ENCODE measurements around the gene CFC1. TPM values are rescaled to one million over a fixed set of nuclear protein-coding genes. Genes with fewer than 3 reads are reported as not detected.
"Not testable (repeated sequence)": the region's sequence is repeated elsewhere in the genome, so short reads cannot be mapped to it uniquely, and the experiment has no call there.

Gene CFC1
- total RNA-seq, 2 experiments from 2014 or later: not detected

GRCh38 chr2:130571929-130572328 is 27.4 kb downstream of the CFC1 start:
- H3K4me1 Mint-ChIP-seq; H3K27ac Mint-ChIP-seq; H3K36me3 Mint-ChIP-seq (ENCODE audit: low read depth); H3K9me3 Mint-ChIP-seq; DNase-seq; POLR2A ChIA-PET; H3K27me3 Mint-ChIP-seq; H3K4me3 Mint-ChIP-seq; CTCF ChIA-PET: not testable (repeated sequence)

- H3K9me3 Mint-ChIP-seq; CTCF ChIA-PET; H3K36me3 Mint-ChIP-seq (ENCODE audit: low read depth); DNase-seq; H3K4me3 Mint-ChIP-seq; H3K27ac Mint-ChIP-seq; H3K27me3 Mint-ChIP-seq; H3K4me1 Mint-ChIP-seq; POLR2A ChIA-PET: not testable (repeated sequence)
Observed at GRCh38 chr2:130566165-130566564, 33.2 kb downstream of the CFC1 start.

GRCh38 chr2:130556441-130556840 is 42.9 kb downstream of the CFC1 start:
- H3K27me3 Mint-ChIP-seq; H3K36me3 Mint-ChIP-seq (ENCODE audit: low read depth); H3K4me1 Mint-ChIP-seq; CTCF ChIA-PET; POLR2A ChIA-PET; DNase-seq; H3K9me3 Mint-ChIP-seq; H3K4me3 Mint-ChIP-seq; H3K27ac Mint-ChIP-seq: not testable (repeated sequence)

- H3K36me3 Mint-ChIP-seq (ENCODE audit: low read depth); H3K27ac Mint-ChIP-seq; POLR2A ChIA-PET; H3K4me1 Mint-ChIP-seq; H3K9me3 Mint-ChIP-seq; H3K4me3 Mint-ChIP-seq; H3K27me3 Mint-ChIP-seq; CTCF ChIA-PET; DNase-seq: not testable (repeated sequence)
Observed at GRCh38 chr2:130554178-130554577, 45.2 kb downstream of the CFC1 start.

- H3K27ac Mint-ChIP-seq; H3K27me3 Mint-ChIP-seq; DNase-seq; H3K4me3 Mint-ChIP-seq; POLR2A ChIA-PET; CTCF ChIA-PET; H3K4me1 Mint-ChIP-seq; H3K36me3 Mint-ChIP-seq (ENCODE audit: low read depth); H3K9me3 Mint-ChIP-seq: not testable (repeated sequence)
Observed at GRCh38 chr2:130549475-130549874, 49.9 kb downstream of the CFC1 start.

- H3K36me3 Mint-ChIP-seq (ENCODE audit: low read depth); H3K4me3 Mint-ChIP-seq; H3K27ac Mint-ChIP-seq; DNase-seq; POLR2A ChIA-PET; CTCF ChIA-PET; H3K27me3 Mint-ChIP-seq; H3K4me1 Mint-ChIP-seq; H3K9me3 Mint-ChIP-seq: not testable (repeated sequence)
Observed at GRCh38 chr2:130548418-130548817, 51.0 kb downstream of the CFC1 start.

- H3K27ac Mint-ChIP-seq; H3K36me3 Mint-ChIP-seq (ENCODE audit: low read depth); H3K4me3 Mint-ChIP-seq; DNase-seq; POLR2A ChIA-PET; CTCF ChIA-PET; H3K9me3 Mint-ChIP-seq; H3K4me1 Mint-ChIP-seq; H3K27me3 Mint-ChIP-seq: not testable (repeated sequence)
Observed at GRCh38 chr2:130544978-130545377, 54.4 kb downstream of the CFC1 start.

GRCh38 chr2:130543785-130544528 is 55.4 kb downstream of the CFC1 start:
- DNase-seq; H3K4me1 Mint-ChIP-seq; H3K27ac Mint-ChIP-seq; H3K36me3 Mint-ChIP-seq (ENCODE audit: low read depth); POLR2A ChIA-PET; H3K4me3 Mint-ChIP-seq; H3K27me3 Mint-ChIP-seq; CTCF ChIA-PET; H3K9me3 Mint-ChIP-seq: not testable (repeated sequence)

GRCh38 chr2:130542789-130543188 is 56.6 kb downstream of the CFC1 start:
- DNase-seq; H3K9me3 Mint-ChIP-seq; H3K4me1 Mint-ChIP-seq; H3K27ac Mint-ChIP-seq; POLR2A ChIA-PET; H3K36me3 Mint-ChIP-seq (ENCODE audit: low read depth); CTCF ChIA-PET; H3K4me3 Mint-ChIP-seq; H3K27me3 Mint-ChIP-seq: not testable (repeated sequence)

Other genes with a start within 250 kb of the CFC1 start
- 10 to 100 TPM; 88.2 to 89.2 TPM for gene PTPN18, start 243.5 kb downstream of the CFC1 start, total RNA-seq
- not detected for gene POTEI, start 90.2 kb downstream of the CFC1 start, total RNA-seq
- not detected for gene CFC1B, start 78.4 kb downstream of the CFC1 start, total RNA-seq
- gene POTEJ, start 11.9 kb upstream of the CFC1 start, total RNA-seq: not detected
- not detected for gene GPR148, start 129.5 kb upstream of the CFC1 start, total RNA-seq
- not detected for gene AMER3, start 156.0 kb upstream of the CFC1 start, total RNA-seq
- under 1 TPM; 0.40 to 0.47 TPM for gene ARHGEF4, start 237.3 kb upstream of the CFC1 start, total RNA-seq

All from activated CD4-positive, alpha-beta T cell treated with anti-CD3 and anti-CD28 coated beads, Interleukin-2, amount 10 ng/mL, durations not matched to agents 7 days and 5 days (primary cell).